Large intestine (tissue), 12 donors: ENCODE measurements around the gene NRP2. TPM values are rescaled to one million over a fixed set of nuclear protein-coding genes. Genes with fewer than 3 reads are reported as not detected.

Experiments used
- DNase-seq, 2 donors: peaks; one replicate each; pipeline versions ENCODE4 v3.0.0 to v3.0.0-alpha.2; 2013
- H3K27ac ChIP-seq: one replicate; pipeline ENCODE4 v1.5.1; 2013; ENCODE audit warnings: low read length
- H3K27me3 ChIP-seq: 2 replicates; pipeline ENCODE4 v1.6.1; 2013; ENCODE audit warnings: low read length; ENCODE audit not compliant: control insufficient read depth, insufficient read depth
- H3K36me3 ChIP-seq: 2 replicates; pipeline ENCODE4 v1.6.1; 2013; ENCODE audit warnings: low read length; ENCODE audit not compliant: control insufficient read depth, insufficient read depth
- H3K4me1 ChIP-seq: one replicate; pipeline ENCODE4 v1.6.1; 2013; ENCODE audit warnings: low read length; ENCODE audit not compliant: control insufficient read depth, insufficient read depth
- H3K4me3 ChIP-seq: one replicate; pipeline ENCODE4 v1.5.1; 2013; ENCODE audit warnings: low read length
- H3K9me3 ChIP-seq: one replicate; pipeline ENCODE4 v1.6.1; 2013; ENCODE audit warnings: mild to moderate bottlenecking, low read depth, low read length, moderate library complexity; ENCODE audit not compliant: control insufficient read depth
- WGBS: methylation state at CpG from one replicate; pipeline ENCODE4 v1.1.5; 2013; ENCODE audit warnings: low lambda C conversion rate; ENCODE audit not compliant: insufficient coverage; 5-methylcytosine and 5-hydroxymethylcytosine counted together
- long read RNA-seq, 11 donors: transcript quantifications; one replicate each; lab custom pipeline, GENCODE V29; 2026
- polyA plus RNA-seq: library from polyadenylated mRNA; unstranded; fragments of 120-200 nt; gene quantifications from one replicate; pipeline ENCODE4 v1.2.1, GENCODE V29; 2013

NRP2 gene
- 37.2 TPM for polyA plus RNA-seq
- long read RNA-seq, donor 1, partial matches to known transcripts, result 0 of 2 reads
- long read RNA-seq, donor 1, other reads (novel, unspliced or antisense), result 0 of 2 reads
- long read RNA-seq, donor 2, partial matches to known transcripts, result 0 of 4 reads
- long read RNA-seq, donor 2, other reads (novel, unspliced or antisense), result 0 of 4 reads
- long read RNA-seq, donor 3, result 0 reads
- long read RNA-seq, donor 4, result 0 reads
- long read RNA-seq, donor 5, partial matches to known transcripts, result 0 of 2 reads
- long read RNA-seq, donor 5, other reads (novel, unspliced or antisense), result 0 of 2 reads
- long read RNA-seq, donor 6, partial matches to known transcripts, result 0 of 4 reads
- long read RNA-seq, donor 6, other reads (novel, unspliced or antisense), result 0 of 4 reads
- long read RNA-seq, donor 7, full-length matches to known transcripts, result 6 of 6 reads
- long read RNA-seq, donor 7, partial matches to known transcripts, result 0 of 6 reads
- long read RNA-seq, donor 7, other reads (novel, unspliced or antisense), result 0 of 6 reads
- long read RNA-seq, donor 8, full-length matches to known transcripts, result 4 of 4 reads
- long read RNA-seq, donor 8, partial matches to known transcripts, result 0 of 4 reads
- long read RNA-seq, donor 8, other reads (novel, unspliced or antisense), result 0 of 4 reads
- long read RNA-seq, donor 9, partial matches to known transcripts, result 5 of 8 reads
- long read RNA-seq, donor 9, other reads (novel, unspliced or antisense), result 0 of 8 reads
- long read RNA-seq, donor 10, partial matches to known transcripts, result 0 of 4 reads
- long read RNA-seq, donor 10, other reads (novel, unspliced or antisense), result 0 of 4 reads
- long read RNA-seq, donor 11, partial matches to known transcripts, result 6 of 10 reads
- long read RNA-seq, donor 11, other reads (novel, unspliced or antisense), result 0 of 10 reads

- no CpG with 5 or more reads among the region's 71 CpGs for WGBS
- Histone ChIP-seq H3K4me1 (peaks cover 41% of the 10 kb centered on the region), H3K27ac (peak within 1 kb of the TSS; percentile 58), H3K36me3 (no peaks in the 10 kb centered on the region), H3K27me3 (peaks cover 60% of the 10 kb centered on the region), H3K4me3 (peak within 1 kb of the TSS; percentile 54), H3K9me3 (peaks cover 7% of the 10 kb centered on the region)
- DNase-seq, result peak; percentile 64 to 85
Observed at GRCh38 chr2:205682239-205682970, at the start of gene NRP2. Gene NRP2, plus strand, starts transcription at chr2:205682501. Its CDS starts 790 bp downstream, at chr2:205683291.

GRCh38 chr2:205633994-205634393, 48.3 kb upstream of the NRP2 start:
- Histone ChIP-seq H3K27me3 (no peaks in the 10 kb centered on the region), H3K4me1 (peaks cover 6% of the 10 kb centered on the region), H3K36me3 (no peaks in the 10 kb centered on the region), H3K9me3 (no peaks in the 10 kb centered on the region), H3K27ac (no peak overlapping the region), H3K4me3 (no peak overlapping the region)
- no CpG with 5 or more reads among the region's 1 CpG for WGBS
- no peak for DNase-seq

- DNase-seq, result no peak
- Histone ChIP-seq H3K36me3 (no peaks in the 10 kb centered on the region), H3K27ac (no peak overlapping the region), H3K4me1 (no peaks in the 10 kb centered on the region), H3K27me3 (no peaks in the 10 kb centered on the region), H3K4me3 (no peak overlapping the region), H3K9me3 (peaks cover 4% of the 10 kb centered on the region)
- no CpG with 5 or more reads among the region's 7 CpGs for WGBS
Observed at GRCh38 chr2:205636549-205637319, 45.6 kb upstream of the NRP2 start.

GRCh38 chr2:205637320-205637602, 45.0 kb upstream of the NRP2 start:
- DNase-seq, result no peak
- peaks cover 4% of the 10 kb centered on the region for H3K9me3 ChIP-seq
- H3K36me3 ChIP-seq, result no peaks in the 10 kb centered on the region
- peaks cover under 1% of the 10 kb centered on the region for H3K27me3 ChIP-seq
- no peaks in the 10 kb centered on the region for H3K4me1 ChIP-seq
- no peak overlapping the region for H3K27ac ChIP-seq
- no peak overlapping the region for H3K4me3 ChIP-seq

GRCh38 chr2:205637779-205638503, 44.4 kb upstream of the NRP2 start:
- Histone ChIP-seq H3K27me3 (peaks cover 3% of the 10 kb centered on the region), H3K9me3 (peaks cover 4% of the 10 kb centered on the region), H3K4me3 (no peak overlapping the region), H3K27ac (no peak overlapping the region), H3K4me1 (no peaks in the 10 kb centered on the region), H3K36me3 (no peaks in the 10 kb centered on the region)
- DNase-seq, result peak in 1 of 2 donors; percentile 5
- WGBS, result 100% methylated on average over 1 of the region's 6 CpGs

GRCh38 chr2:205640716-205641115, 41.6 kb upstream of the NRP2 start:
- no CpG with 5 or more reads among the region's 4 CpGs for WGBS
- Histone ChIP-seq H3K27ac (no peak overlapping the region), H3K4me3 (no peak overlapping the region), H3K9me3 (peaks cover 4% of the 10 kb centered on the region), H3K4me1 (no peaks in the 10 kb centered on the region), H3K27me3 (peaks cover 5% of the 10 kb centered on the region), H3K36me3 (no peaks in the 10 kb centered on the region)
- DNase-seq, result no peak

- H3K4me3 ChIP-seq, result no peak overlapping the region
- H3K27me3 ChIP-seq, result peaks cover 5% of the 10 kb centered on the region
- no peaks in the 10 kb centered on the region for H3K36me3 ChIP-seq
- H3K27ac ChIP-seq, result no peak overlapping the region
- no peak for DNase-seq
- peaks cover 4% of the 10 kb centered on the region for H3K9me3 ChIP-seq
- no peaks in the 10 kb centered on the region for H3K4me1 ChIP-seq
- 66% methylated on average over 2 of the region's 6 CpGs for WGBS
Observed at GRCh38 chr2:205642599-205643356, 39.5 kb upstream of the NRP2 start.

- peaks cover 5% of the 10 kb centered on the region for H3K27me3 ChIP-seq
- no peak overlapping the region for H3K27ac ChIP-seq
- no peaks in the 10 kb centered on the region for H3K36me3 ChIP-seq
- no peak overlapping the region for H3K4me3 ChIP-seq
- peaks cover 4% of the 10 kb centered on the region for H3K9me3 ChIP-seq
- no peaks in the 10 kb centered on the region for H3K4me1 ChIP-seq
- WGBS, result 45% methylated on average over 2 of the region's 10 CpGs
- no peak for DNase-seq
Observed at GRCh38 chr2:205643391-205643885, 38.9 kb upstream of the NRP2 start.

GRCh38 chr2:205644018-205644417, 38.3 kb upstream of the NRP2 start:
- 100% methylated on average over 5 of the region's 5 CpGs for WGBS

More at GRCh38 chr2:205644018-205644417, 38.3 kb upstream of the NRP2 start:
- Histone ChIP-seq H3K36me3 (no peaks in the 10 kb centered on the region), H3K4me1 (no peaks in the 10 kb centered on the region), H3K9me3 (peaks cover 4% of the 10 kb centered on the region), H3K4me3 (no peak overlapping the region), H3K27ac (no peak overlapping the region), H3K27me3 (peaks cover 5% of the 10 kb centered on the region)
- no peak for DNase-seq
